GM19023 (cell line): ENCODE data around the gene TRMT11.
"Not testable (repeated sequence)": the region's sequence is repeated elsewhere in the genome, so short reads cannot be mapped to it uniquely, and the experiment has no call there.

Experiments
- ATAC-seq: cut with Tn5 transposase; IDR thresholded peaks from one replicate; pipeline ENCODE4 v1.9.1; 2021; ENCODE audit warnings: mild to moderate bottlenecking, moderate library complexity; ENCODE audit not compliant: unreplicated experiment

The TRMT11 gene

DNA sequence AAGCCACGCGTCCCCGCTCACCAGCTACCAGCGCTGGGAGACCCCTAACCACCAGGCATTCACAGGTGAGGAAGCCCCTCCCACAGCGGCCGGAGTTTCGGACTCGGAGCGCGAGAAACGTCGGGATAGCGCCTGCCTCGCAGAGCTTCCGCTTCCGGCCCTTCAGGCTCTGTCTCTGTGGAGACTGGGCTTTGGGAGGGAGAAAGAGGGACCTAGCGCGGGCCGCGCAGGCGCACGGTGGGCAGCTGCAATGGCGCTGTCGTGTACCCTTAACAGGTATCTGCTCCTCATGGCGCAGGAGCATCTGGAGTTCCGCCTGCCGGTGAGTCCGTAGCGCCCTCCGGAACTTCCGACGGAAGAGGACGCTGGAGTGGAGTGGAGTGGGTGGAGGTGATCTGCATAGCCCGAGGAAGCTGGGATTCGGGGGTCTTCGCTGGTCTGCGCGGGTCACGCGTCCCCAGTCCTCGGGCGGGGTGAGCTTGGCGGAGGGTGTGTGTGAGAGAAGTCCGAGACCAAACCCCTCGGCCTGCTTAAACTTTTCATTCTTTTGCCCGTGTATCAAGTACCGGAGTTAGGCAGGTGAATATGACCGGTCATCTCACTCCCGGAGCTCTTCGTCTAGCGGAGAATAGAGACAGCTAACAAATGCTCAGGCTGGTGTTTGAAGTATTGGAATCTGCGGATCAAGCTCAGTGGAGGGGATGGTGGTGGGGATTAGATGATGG lies at the start of gene TRMT11:
TRMT11 (plus strand) TSS at position 240 of the 725 bp plus-strand sequence; CDS start at position 251, 11 bp downstream.
- ATAC-seq = peak; percentile 97

DNA sequence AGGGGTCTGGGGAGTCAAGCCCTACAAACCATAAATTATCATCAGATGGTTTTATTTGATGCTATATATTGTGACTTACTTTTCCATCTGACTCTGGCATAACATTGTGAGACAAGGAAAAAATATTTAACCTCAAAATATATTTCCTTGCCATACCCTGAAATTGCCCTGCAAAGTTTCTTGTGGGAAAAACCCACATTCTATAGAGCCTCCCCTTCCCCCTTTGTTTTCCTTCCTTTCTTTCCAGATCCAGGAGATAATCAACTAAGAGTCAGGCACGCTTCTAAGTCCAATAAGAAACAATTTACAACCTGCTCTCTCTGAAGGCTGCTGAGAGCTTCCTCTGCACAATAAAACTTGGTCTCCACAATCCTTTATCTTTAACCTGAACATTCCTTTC lies 47.3 kb upstream of the TRMT11 start:
- no peak for ATAC-seq

DNA sequence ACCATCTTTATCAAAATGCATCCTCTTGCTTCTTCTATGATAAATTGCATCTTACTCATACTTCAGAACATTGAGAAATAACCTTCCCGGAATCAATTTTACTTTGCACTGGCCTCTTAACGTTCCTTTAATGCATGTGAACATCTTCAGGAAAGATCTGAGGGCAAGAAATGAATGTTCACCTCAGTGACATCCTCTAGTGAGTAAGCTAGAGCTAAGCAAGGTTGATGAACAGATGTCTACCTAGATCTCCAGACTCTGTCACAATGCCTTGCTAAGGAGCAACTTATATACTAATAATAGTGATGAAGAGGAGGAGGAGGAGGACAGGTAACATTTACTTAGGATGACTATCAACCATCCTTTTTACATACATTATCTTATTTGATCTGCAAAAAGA lies 46.5 kb upstream of the TRMT11 start:
- ATAC-seq = no peak

DNA sequence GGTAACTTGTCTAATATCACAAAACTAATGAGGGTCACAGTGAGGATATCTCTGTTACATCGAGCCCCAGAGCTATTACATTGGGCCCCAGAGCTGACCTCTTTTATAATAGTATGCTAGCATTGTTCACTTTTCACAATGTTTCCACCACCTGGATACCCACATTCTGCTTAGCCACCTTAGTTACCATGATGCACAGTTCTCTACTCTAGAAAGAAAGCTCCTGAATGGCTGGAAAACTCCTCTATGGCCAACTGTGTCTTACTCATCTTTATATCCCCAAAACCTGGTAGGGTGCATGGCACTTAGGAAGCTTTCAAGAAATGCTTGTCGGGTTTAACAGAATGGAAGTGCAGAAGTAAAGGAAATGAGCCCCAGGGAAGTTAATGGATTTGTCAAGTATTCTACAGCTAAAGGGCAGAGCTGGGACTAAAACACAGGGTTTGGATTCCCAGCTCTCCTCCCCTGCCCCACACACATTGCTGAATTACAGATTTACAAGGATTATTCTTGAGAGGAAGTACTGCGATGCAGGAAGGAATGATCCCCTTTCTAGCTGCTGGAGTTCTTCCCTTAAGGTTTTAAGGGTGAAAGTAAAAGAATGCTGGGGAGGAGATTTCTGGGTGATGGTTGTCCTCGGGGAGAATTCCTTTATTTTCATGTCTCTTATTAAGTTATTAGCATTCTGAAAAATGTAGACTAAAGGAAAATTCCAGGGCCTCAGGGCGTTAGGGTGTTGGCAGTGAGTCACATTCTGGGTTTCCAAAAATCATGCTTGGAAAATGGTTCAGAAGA lies 45.9 kb upstream of the TRMT11 start:
- ATAC-seq = no peak

DNA sequence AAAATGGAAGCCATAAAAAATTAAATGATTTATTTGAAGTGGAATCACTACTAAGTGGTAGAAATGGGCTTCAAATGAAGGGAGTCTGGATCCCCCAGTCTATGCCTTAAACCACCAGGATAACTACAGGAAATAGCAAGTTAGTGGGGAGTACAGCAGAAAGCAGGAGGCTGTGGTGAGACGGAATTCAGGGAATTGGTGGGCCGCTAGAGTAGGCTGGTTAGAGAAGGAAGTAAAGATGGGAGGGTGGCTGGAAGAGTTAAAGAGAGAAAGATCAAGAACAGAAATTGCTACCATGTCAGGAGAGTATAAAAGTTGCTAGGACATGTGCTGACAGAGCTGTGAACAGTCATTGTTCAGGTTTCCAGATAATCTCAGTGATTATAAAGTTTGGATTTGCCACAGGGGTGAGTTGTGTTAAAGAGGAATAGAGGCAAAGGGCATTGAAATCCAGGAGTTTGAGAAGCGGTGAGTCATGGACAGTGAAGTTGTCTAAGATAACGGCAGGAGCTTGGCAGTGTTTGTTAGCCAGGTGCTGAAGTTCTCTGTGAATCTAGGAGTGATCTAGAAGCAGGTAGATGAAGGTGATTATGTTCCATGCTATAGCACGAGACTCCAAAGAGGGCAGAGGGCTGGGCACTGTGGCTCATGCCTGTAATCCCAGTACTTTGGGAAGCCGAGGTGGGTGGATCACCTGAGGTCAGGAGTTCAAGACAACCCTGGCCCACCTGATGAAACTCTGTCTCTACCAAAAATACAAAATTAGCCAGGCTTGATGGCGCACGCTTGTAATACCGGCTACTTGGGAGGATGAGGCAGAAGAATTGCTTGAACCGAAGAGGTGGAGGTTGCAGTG lies 43.4 kb upstream of the TRMT11 start:
- ATAC-seq = no peak

DNA sequence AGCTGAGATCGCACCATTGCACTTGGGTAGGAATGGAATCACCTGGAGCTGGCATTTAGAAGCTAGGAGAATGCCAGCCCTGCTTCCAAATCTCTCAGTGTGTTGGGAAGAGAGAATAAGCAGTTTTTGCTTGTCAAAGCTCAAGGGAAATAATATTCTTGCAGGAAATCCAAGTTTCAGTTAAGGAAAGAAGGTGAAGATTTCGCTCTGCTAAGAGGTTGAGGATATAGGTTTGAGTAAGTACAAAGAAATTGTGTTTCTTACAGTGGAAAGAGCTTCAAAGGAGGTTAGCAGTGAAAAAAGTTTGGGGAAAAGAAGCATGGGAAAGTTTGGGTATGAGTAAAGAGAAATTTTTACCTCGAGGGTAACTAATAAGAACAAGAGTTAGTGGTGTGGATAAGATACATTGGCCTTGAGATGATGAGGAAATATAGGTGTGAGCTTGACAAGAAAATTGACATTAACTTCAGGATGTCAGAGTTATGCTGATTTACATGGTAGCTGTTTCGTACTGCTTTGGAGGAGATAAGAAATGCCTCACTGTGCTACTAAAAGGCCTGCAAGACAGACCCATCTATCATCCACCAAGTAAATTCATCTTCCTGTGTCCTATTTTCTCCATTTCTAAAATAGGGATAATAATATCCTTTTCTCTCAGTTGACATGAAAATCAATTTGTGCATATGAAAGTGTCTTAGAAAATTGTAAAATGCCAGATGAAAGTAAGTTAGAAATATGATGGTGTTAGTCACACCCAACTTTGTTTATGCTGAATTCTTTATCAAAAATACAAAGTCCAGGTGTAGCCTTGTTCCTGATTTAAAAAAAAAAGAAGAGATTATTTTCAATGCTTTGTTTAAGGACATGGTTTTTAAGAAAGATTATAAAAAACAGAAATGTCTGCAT lies 42.6 kb upstream of the TRMT11 start:
- ATAC-seq = no peak

DNA sequence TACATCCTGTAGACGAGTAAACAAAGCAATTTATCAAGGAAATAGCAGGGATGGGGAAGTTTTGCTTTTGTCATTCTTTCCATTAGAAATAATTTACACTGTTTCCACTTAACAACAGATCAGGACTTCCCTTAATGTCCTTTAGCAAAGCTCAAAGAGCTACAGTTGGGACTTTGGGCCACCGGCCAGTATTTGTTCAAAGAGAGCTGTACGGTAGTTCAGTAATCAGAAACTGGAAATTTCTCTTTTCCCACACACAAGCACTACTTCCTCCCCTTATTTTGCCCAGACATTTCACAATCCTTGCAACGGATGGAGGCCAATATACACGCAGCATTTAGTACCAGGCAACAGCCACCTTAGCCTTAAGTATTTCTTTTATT lies 41.9 kb upstream of the TRMT11 start:
- ATAC-seq = no peak

DNA sequence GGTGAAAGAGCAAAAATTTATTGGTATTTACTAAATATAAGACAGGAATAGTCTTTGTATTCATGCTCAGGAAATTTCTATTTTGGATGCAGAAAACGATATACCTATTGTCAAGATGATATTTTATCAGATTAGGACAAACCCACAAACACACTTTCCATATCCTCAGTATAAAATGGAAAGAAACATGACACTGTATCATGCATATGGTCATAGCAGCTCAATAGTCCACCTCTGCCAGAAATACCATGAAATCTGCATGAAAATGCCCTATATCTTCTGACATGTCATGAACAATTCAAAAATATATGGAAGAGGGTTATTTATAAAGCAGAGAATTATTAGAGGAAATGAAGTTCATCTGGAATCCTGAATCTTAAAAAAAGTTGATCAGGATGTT lies 41.4 kb upstream of the TRMT11 start:
- ATAC-seq = no peak

DNA sequence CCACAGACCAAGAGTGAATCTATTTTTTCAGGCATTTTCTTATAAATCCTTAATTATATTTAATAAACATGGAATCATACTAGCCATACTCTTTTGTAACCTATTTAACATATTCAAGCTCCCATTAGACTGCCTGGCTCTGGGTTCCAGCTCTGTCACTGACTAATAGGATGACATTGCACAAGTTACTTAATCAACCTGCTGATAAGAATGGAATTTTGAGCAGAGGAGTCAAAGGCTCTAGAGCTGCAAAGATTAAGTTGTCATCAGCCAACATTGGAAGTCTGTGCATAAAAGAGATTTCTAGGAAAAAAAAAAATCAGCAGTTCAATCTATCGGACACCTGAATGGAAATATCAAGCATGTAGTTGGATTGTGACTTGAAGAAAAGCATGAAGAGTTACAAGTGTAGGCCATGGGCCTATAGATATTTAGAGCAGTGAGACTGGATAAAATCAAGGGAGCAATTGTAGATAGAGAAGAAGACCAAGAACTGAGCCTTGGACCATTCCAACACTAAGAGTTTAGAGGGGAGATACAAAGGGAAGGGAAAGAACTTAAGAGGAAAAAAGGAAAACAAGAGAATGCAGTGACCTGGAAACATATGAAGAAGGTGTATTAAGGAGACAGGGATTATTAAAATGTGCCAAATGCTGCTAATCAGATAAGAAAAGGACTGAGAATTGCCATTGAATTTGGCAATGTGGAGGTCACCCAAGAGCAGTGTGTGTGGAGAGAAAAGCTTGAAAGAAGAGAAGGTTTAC lies 40.8 kb upstream of the TRMT11 start:
- ATAC-seq = no peak

DNA sequence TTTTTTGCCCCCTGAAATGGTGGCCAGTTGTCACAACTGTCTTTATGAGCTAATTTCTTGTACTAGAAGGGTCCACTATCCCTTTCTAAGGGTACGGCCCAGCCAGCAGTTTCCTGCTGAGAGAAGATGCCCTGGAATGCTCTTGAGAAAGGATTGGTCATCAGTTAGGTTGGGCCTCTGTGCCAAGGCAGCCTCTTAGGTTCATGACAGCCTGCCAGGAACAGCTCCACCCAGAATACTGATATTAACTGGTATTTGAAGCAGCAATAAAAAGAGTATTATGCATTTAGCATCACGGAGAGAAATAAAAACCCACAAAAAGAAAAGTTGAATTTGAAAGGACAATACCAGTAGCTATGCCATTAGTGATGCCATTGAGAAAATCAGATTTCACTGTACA lies 38.7 kb upstream of the TRMT11 start:
- ATAC-seq = no peak

DNA sequence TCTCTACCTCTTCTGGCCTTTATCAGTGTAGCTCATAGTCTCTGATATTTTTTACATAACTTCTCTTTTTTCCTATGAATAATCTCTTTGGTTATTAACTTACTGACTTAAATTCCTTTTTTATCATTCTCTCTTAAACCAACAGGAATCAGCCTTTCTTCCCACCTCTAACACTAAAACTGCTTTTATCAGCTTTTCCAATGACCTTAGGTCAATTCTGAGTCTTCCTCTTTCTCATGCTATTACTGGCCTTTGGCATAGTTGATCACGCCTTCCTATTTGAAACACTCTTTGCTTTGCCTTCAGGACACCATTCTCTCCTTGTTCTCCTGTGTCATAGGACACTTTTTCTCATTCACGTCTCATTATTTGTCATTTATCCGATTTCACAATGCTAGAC lies 37.9 kb upstream of the TRMT11 start:
- ATAC-seq = no peak

DNA sequence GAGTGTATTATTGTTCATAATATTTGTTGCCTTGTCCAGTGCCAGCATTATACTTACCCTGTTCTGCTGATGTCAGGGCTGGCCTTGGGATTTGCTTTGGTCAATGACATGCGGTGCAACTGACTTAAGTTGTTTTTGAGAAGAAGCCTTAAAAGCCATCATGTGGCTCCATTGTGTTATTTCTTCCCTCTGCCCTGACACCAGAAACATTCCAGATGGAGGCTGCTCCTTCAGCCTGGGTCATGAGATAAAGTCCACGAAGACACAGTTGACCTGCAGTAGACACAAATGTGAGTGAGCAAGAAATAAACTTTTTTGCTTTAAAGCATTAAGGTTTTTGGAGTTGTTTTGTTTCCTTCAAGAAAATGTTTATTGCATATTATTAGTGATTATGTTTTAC lies 37.3 kb upstream of the TRMT11 start:
- ATAC-seq = no peak

DNA sequence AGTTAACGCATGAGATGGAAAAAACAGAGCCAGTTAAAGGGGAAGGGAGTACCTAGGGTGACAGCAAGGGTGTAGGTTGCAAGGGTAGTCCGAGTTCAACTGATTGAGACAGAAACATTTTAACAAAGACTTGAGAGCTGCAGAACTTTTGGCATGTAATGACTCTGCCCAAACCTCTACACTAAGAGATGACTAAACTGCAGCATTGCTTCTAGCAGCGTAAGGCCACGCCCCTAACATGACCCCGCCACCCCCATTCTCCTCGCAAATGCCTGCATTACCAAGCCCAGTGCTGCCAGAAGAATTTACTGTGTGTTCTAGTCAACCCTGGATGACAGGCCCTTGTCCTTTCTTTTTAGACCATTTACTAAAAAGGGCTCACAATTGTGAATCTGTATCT lies 36.0 kb upstream of the TRMT11 start:
- ATAC-seq = no peak

DNA sequence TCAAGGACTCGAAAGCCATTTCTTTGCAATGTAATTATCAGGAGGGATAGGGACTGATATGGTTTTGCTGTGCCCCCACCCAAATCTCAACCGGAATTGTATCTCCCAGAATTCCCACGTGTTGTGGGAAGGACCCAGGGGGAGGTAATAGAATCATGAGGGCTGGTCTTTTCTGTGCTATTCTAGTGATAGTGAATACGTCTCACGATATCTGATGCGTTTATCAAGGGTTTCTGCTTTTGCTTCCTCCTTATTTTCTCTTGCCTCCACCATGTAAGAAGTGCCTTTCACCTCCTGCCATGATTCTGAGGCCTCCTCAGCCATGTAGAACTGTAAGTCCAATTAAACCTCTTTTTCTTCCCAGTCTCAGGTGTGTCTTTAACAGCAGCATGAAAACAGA lies 35.6 kb upstream of the TRMT11 start:
- ATAC-seq = not testable (repeated sequence)

DNA sequence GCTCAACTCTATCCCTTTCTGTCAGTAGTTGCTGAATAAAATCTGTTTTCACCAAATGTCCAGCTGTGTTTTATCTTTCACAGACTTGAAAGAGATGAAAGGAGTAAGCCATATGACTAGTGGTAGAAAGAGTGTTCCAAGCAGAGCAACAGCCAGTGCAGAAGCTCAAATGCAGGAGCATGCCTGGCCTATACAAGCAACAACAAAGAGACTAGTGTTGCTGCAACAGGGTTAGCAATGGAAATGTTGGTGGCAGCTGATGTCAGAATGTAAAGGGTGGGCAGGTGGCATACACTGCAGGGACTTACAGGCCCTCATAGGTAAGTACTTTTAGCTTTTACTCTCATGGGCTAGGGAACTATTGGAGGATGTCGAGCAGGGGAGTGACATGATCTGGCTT lies 35.0 kb upstream of the TRMT11 start:
- ATAC-seq = no peak

DNA sequence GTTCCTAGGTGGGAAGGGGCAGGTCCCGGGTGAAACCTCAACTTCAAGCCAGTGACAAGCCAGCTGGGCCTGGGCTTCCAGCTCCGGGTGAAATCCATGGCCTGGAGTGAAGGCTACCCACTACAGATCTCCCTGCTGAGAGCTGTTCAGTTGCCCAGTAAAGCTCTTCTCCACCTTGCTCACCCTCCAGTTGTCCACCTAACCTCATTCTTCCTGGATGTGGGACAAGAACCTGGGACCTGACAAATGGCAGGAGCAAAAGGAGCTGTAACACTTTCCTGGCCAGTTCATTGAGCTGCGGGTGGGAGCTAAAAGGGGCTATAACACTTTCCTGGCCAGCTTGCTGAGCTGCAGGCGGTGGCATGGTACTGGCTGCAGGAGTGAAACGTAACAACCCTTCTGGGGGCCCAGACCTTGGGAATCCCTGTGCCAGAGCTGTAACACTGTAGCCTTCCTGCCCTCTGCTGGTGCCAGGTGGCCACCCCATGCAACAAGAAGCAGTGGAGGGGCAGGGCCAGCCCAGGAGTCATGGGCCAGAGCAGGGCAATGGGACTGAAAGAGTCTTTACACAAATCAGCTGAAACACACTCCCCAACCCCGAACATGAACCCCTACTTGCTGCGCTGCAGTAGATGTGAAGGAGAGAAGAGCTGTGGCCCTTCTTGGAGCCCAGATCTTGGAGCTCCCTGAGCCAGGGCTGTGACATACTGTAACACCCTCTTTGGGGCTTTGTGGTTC lies 33.4 kb upstream of the TRMT11 start:
- ATAC-seq = no peak

DNA sequence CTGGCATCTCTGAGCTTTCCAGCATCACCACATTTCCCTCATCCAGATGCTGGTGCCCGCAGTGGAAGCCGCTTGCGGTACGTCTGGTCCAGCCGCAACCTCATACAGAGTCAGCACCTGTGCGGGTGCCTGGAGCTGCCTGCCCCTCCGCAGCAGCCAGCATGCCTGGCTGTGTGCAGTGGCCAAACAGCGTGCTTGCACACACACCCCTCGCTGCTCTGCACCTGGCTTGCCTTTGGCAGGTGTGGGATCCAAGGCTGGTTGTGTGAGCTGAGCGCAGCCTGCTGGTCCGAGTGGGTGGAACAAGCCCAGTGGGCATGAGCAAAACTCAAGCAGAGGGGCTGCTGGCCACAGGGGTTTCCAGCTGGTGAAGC lies 32.9 kb upstream of the TRMT11 start:
- no peak for ATAC-seq

DNA sequence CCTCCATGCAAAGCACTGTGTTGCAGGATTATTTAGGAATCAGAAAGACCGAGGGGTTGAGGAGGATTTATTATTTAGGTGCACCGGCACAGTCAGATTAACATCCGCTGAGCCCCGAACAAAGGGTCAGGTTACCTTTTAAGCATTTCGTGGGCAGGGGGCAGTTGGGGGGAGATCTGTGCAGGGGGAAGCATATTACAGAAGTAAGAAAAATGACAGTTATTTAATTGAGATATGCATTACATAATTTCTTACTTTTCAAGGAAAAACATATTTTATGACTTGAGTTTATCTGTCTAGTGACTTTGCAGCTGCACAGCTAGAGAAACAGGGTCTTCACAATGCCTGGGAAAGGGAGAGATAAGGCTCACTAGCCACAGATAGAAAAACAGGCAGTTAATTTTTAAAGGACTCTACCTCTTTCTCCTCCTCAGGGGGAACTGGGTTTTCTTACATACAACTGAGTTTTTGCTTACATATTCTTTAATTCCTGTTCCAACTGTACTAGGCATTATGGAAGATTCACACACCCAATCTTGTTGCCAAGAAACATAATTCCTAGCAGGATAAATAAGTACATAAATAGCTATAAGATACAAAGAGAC lies 31.5 kb upstream of the TRMT11 start:
- no peak for ATAC-seq

DNA sequence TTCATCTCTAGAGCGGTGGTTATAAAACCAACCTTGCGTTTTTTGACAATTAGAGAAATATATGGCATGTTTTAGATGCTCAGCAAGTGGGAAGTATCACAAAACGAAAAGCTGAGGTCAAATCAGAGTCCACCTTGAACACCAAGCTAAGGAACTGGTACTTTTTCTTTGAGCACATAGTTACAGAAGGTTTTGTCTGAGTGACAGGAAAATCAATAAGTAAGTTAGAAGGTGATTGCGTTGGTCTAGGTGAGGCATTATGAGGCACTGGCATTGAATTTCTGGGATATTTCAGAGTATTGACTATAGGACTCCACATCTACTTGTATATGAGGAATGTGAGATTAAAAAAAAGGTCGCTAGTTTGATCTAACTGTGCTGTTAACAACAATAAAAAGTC lies 30.4 kb upstream of the TRMT11 start:
- no peak for ATAC-seq
